ENCODE measurements around the gene SYNJ1. TPM values are rescaled to one million over a fixed set of nuclear protein-coding genes. Genes with fewer than 3 reads are reported as not detected.
"Not testable (repeated sequence)": the region's sequence is repeated elsewhere in the genome, so short reads cannot be mapped to it uniquely, and the experiment has no call there.

The SYNJ1 gene
- total and polyA plus RNA-seq, 9 donors = 3.6 to 7.0 (median 5.4) TPM

DNA sequence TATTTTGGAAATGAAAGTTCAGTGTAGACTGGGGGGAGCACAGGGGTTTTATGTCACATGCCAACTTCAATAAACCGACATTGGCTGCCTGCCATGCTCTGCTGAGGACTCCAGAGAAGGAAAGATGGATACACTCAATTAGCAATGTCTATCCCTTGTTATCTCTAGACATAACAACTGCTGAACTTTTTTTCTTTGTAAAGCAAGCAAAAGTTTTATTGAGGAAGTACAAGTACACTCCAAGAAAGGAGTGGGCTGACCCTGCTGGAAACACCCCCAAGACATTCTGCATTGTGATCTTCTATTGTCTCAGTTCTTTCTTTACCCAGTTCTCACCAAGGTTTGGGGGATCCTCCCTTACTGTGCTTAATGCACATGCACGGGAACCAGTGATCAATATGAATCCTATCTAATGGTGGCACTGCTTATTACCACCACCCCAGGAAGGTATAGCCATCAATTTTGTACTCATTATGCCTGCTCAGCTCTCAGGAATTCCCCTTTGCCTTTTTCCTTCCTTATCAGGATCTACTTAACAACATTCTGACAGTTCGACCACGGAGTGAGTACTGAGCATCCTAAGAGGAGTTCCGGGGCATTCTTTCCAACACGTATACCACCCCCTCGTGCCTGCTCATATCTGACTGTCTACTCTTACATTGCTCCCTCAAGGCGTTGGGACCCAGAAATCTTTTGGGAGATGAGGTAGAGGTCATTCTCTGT lies 28.7 kb downstream of the SYNJ1 start:
- Histone ChIP-seq H3K36me3 (ENCODE audit: control insufficient read depth, insufficient read depth, low read length) (peaks cover 2% of the 10 kb centered on the region), H3K27me3 (ENCODE audit: control insufficient read depth, insufficient read depth, low read length) (no peaks in the 10 kb centered on the region), H3K27ac (ENCODE audit: low read length) (no peak overlapping the region), H3K4me1 (ENCODE audit: control insufficient read depth, insufficient read depth, low read length) (no peaks in the 10 kb centered on the region), H3K4me3 (ENCODE audit: low read length) (no peak overlapping the region), H3K9me3 (replicated peaks; ENCODE audit: control insufficient read depth, low read depth, low read length) (no peaks in the 10 kb centered on the region)
- DNase-seq = no peak
- WGBS (ENCODE audit: insufficient coverage) = 100% methylated on average over 1 of the region's 8 CpGs

DNA sequence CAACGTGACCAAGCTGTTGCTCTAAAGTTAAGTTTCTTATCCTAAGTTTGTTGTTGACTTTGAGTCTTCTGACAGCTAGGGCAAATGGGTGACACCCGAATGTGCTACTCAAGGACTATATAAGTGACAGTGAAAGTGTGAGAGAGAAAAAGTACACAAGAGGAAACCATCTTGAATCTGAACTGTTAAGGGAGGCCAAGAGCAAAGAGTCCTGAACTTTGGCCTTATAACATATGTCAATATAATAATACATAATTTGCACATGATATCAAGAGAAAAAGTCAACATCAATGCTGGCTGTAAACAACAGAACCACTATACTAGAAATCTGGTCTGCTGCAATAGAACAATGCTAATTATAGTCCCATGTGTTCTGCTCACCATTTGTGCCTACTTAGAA lies 29.5 kb downstream of the SYNJ1 start:
- 100% methylated on average over 1 of the region's 2 CpGs for WGBS (ENCODE audit: insufficient coverage)
- no peaks in the 10 kb centered on the region for H3K4me1 ChIP-seq (ENCODE audit: control insufficient read depth, insufficient read depth, low read length)
- H3K27me3 ChIP-seq (ENCODE audit: control insufficient read depth, insufficient read depth, low read length) = no peaks in the 10 kb centered on the region
- no peaks in the 10 kb centered on the region for H3K9me3 ChIP-seq (replicated peaks; ENCODE audit: control insufficient read depth, low read depth, low read length)
- no peak overlapping the region for H3K4me3 ChIP-seq (ENCODE audit: low read length)
- no peak overlapping the region for H3K27ac ChIP-seq (ENCODE audit: low read length)
- peaks cover 2% of the 10 kb centered on the region for H3K36me3 ChIP-seq (ENCODE audit: control insufficient read depth, insufficient read depth, low read length)
- DNase-seq = no peak

DNA sequence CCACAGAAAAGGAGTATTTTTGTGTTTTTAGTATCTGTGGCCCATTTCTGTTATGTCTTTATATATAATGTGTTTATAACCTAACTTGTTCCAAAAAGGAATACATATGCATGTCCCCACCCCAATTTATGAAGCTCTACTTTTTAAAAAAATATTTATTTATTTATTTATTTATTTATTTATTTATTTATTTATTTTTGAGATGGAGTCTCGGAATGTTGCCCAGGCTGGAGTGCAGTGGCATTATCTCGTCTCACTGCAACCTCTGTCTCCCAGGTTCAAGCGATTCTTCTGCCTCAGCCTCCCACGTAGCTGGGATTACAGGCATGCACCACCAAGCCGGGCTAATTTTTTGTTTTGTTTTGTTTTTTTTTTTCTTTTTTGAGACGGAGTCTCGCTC lies 32.3 kb downstream of the SYNJ1 start:
- no CpG with 5 or more reads among the region's 7 CpGs for WGBS (ENCODE audit: insufficient coverage)
- H3K27ac ChIP-seq (ENCODE audit: low read length); H3K27me3 ChIP-seq (ENCODE audit: control insufficient read depth, insufficient read depth, low read length); DNase-seq; H3K4me1 ChIP-seq (ENCODE audit: control insufficient read depth, insufficient read depth, low read length); H3K4me3 ChIP-seq (ENCODE audit: low read length); H3K36me3 ChIP-seq (ENCODE audit: control insufficient read depth, insufficient read depth, low read length); H3K9me3 ChIP-seq (replicated peaks; ENCODE audit: control insufficient read depth, low read depth, low read length): not testable (repeated sequence)

DNA sequence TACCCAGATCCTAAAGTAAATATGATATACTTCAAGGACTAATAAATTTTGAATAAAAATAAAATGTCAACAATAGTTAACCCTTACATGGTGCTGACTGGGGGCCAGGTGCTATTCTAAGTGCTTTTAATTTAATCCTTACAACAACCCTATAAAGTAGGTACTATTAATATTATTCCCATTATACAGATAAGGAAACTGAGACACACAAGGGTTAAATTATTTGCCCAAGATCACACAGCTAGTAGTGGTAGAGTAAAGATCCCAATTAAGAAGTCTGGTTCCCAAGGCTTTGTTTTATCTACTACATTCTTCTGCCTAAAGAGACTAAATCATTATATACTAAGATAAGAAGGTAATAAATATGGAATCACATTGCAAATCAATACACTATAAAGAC lies 34.2 kb downstream of the SYNJ1 start:
- no peak overlapping the region for H3K4me3 ChIP-seq (ENCODE audit: low read length)
- no peak overlapping the region for H3K27ac ChIP-seq (ENCODE audit: low read length)
- no peak for DNase-seq
- H3K4me1 ChIP-seq (ENCODE audit: control insufficient read depth, insufficient read depth, low read length) = no peaks in the 10 kb centered on the region
- H3K27me3 ChIP-seq (ENCODE audit: control insufficient read depth, insufficient read depth, low read length) = no peaks in the 10 kb centered on the region
- peaks cover 2% of the 10 kb centered on the region for H3K36me3 ChIP-seq (ENCODE audit: control insufficient read depth, insufficient read depth, low read length)
- no peaks in the 10 kb centered on the region for H3K9me3 ChIP-seq (replicated peaks; ENCODE audit: control insufficient read depth, low read depth, low read length)

DNA sequence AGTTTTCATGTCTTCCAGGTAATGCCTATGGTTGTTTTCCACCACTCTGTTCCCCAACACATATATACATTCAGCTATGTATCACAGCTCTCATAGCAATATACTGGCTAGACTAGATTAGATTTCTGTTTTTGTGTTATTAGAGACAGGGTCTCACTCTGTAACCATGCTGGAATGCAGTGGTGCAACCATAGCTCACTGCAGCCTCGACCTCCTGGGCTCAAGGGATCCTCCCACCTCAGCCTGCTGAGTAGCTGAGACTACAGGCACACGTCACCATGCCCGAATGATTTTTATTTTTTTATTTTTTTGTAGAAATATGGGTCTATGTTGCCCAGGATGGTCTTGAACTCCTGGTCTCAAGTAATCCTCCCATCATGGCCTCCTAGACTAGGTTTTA lies 37.7 kb downstream of the SYNJ1 start:
- no peaks in the 10 kb centered on the region for H3K9me3 ChIP-seq (replicated peaks; ENCODE audit: control insufficient read depth, low read depth, low read length)
- no peak overlapping the region for H3K4me3 ChIP-seq (ENCODE audit: low read length)
- no peaks in the 10 kb centered on the region for H3K4me1 ChIP-seq (ENCODE audit: control insufficient read depth, insufficient read depth, low read length)
- no peak for DNase-seq
- no peaks in the 10 kb centered on the region for H3K27me3 ChIP-seq (ENCODE audit: control insufficient read depth, insufficient read depth, low read length)
- peaks cover 6% of the 10 kb centered on the region for H3K36me3 ChIP-seq (ENCODE audit: control insufficient read depth, insufficient read depth, low read length)
- WGBS (ENCODE audit: insufficient coverage) = no CpG with 5 or more reads among the region's 3 CpGs
- no peak overlapping the region for H3K27ac ChIP-seq (ENCODE audit: low read length)

- no peak for DNase-seq
- no peak overlapping the region for H3K27ac ChIP-seq (ENCODE audit: low read length)
- no peaks in the 10 kb centered on the region for H3K4me1 ChIP-seq (ENCODE audit: control insufficient read depth, insufficient read depth, low read length)
- no peak overlapping the region for H3K4me3 ChIP-seq (ENCODE audit: low read length)
- H3K36me3 ChIP-seq (ENCODE audit: control insufficient read depth, insufficient read depth, low read length) = peaks cover 6% of the 10 kb centered on the region
- H3K9me3 ChIP-seq (replicated peaks; ENCODE audit: control insufficient read depth, low read depth, low read length) = no peaks in the 10 kb centered on the region
- no peaks in the 10 kb centered on the region for H3K27me3 ChIP-seq (ENCODE audit: control insufficient read depth, insufficient read depth, low read length)
- WGBS (ENCODE audit: insufficient coverage) = no CpG with 5 or more reads among the region's 4 CpGs
These were observed 40.0 kb downstream of the SYNJ1 start for GRCh38 chr21:32687643-32688345.

DNA sequence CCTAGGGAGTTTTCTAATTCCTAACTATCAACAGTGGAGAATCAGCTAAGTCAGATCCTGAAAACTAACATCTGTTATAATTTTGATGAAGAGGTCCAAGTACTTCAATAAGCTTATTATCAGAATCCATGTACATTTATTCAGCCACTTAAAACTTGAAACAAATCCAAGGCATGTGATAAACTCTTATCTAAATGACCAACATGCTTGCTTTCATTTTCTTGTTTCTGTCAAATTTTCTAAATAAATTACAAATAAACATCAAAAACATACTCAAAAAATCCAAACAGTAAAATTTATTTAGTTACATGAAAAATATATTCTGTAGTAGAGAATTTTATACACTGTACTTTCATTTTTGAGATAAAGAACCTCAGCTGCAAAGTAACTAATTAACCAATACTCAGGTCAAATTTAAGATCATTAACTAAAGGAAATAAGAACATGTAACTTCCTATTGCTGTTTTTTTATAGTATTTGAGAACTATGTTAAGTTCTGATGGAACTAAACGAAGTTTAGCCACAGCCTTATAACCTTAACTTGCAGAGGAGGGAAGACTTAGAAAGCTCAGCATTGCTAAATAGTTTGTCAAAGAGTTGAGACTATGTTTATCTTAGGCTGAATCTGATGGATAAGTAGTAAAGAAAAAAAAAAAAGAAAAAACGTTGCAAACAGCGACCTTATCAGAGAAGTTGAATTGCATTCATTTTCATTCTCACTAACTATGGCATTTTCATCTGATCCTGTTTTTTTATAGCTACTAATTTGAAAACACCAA lies 44.9 kb downstream of the SYNJ1 start:
- WGBS (ENCODE audit: insufficient coverage) = no CpG with 5 or more reads among the region's 3 CpGs
- H3K27me3 ChIP-seq (ENCODE audit: control insufficient read depth, insufficient read depth, low read length) = no peaks in the 10 kb centered on the region
- H3K4me3 ChIP-seq (ENCODE audit: low read length) = no peak overlapping the region
- H3K36me3 ChIP-seq (ENCODE audit: control insufficient read depth, insufficient read depth, low read length) = peaks cover 5% of the 10 kb centered on the region
- H3K4me1 ChIP-seq (ENCODE audit: control insufficient read depth, insufficient read depth, low read length) = no peaks in the 10 kb centered on the region
- DNase-seq = no peak
- H3K9me3 ChIP-seq (replicated peaks; ENCODE audit: control insufficient read depth, low read depth, low read length) = no peaks in the 10 kb centered on the region
- no peak overlapping the region for H3K27ac ChIP-seq (ENCODE audit: low read length)

DNA sequence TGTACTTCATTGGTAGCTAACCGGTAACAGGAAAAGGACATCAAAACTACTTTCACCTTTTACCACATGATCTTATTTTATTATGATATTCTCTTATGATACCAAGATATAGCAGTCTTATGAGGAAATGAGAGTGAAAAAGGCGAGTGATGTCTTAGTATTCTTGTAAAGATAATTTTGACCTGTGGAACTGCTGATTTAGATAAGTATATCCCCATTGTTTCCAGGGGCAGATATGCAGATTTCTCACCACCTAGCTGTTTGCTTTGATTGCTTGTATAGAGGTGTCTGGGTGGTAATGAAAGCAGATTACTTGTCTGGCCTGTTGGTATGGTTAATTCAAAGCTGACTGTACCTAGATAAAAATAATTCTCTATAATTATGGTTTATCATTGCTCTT lies 53.1 kb downstream of the SYNJ1 start:
- no peak overlapping the region for H3K4me3 ChIP-seq (ENCODE audit: low read length)
- H3K9me3 ChIP-seq (replicated peaks; ENCODE audit: control insufficient read depth, low read depth, low read length) = no peaks in the 10 kb centered on the region
- no peaks in the 10 kb centered on the region for H3K4me1 ChIP-seq (ENCODE audit: control insufficient read depth, insufficient read depth, low read length)
- WGBS (ENCODE audit: insufficient coverage) = no CpG with 5 or more reads among the region's 2 CpGs
- H3K27ac ChIP-seq (ENCODE audit: low read length) = no peak overlapping the region
- no peak for DNase-seq
- no peaks in the 10 kb centered on the region for H3K36me3 ChIP-seq (ENCODE audit: control insufficient read depth, insufficient read depth, low read length)
- no peaks in the 10 kb centered on the region for H3K27me3 ChIP-seq (ENCODE audit: control insufficient read depth, insufficient read depth, low read length)

GRCh38 chr21:32674038-32674437 lies 53.8 kb downstream of the SYNJ1 start:
- Histone ChIP-seq H3K27me3 (ENCODE audit: control insufficient read depth, insufficient read depth, low read length) (no peaks in the 10 kb centered on the region), H3K9me3 (replicated peaks; ENCODE audit: control insufficient read depth, low read depth, low read length) (no peaks in the 10 kb centered on the region), H3K4me3 (ENCODE audit: low read length) (no peak overlapping the region), H3K27ac (ENCODE audit: low read length) (no peak overlapping the region), H3K36me3 (ENCODE audit: control insufficient read depth, insufficient read depth, low read length) (no peaks in the 10 kb centered on the region), H3K4me1 (ENCODE audit: control insufficient read depth, insufficient read depth, low read length) (no peaks in the 10 kb centered on the region)
- no peak for DNase-seq
- 100% methylated on average over 1 of the region's 1 CpG for WGBS (ENCODE audit: insufficient coverage)

DNA sequence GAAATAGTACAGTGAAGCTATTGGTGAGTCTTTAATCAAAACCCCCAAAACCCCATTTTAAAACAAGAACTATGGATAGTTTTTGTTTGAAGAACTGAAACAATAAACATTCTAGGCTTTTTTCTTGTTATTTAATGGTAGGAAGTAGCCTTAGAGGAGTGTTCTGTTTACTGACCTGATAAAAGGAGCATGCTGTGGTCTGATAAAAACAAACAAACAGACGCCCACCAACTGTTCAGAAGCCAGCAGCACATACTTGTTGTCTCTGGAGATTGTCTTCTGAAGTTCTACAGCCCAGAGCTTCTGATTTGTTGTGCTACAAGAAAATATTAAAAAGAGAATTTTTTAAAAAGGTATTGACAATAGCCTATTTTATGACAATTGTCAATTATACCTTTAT lies 61.6 kb downstream of the SYNJ1 start:
- peaks cover 28% of the 10 kb centered on the region for H3K36me3 ChIP-seq (ENCODE audit: control insufficient read depth, insufficient read depth, low read length)
- H3K4me3 ChIP-seq (ENCODE audit: low read length) = no peak overlapping the region
- no peak for DNase-seq
- peaks cover 21% of the 10 kb centered on the region for H3K9me3 ChIP-seq (replicated peaks; ENCODE audit: control insufficient read depth, low read depth, low read length)
- no CpG with 5 or more reads among the region's 1 CpG for WGBS (ENCODE audit: insufficient coverage)
- no peak overlapping the region for H3K27ac ChIP-seq (ENCODE audit: low read length)
- H3K4me1 ChIP-seq (ENCODE audit: control insufficient read depth, insufficient read depth, low read length) = no peaks in the 10 kb centered on the region
- H3K27me3 ChIP-seq (ENCODE audit: control insufficient read depth, insufficient read depth, low read length) = no peaks in the 10 kb centered on the region
